IPS-NIHi11 (cell line): Measurements from ENCODE around the gene TMPRSS5.
"Not testable (repeated sequence)": the region's sequence is repeated elsewhere in the genome, so short reads cannot be mapped to it uniquely, and the experiment has no call there.

Experiments
- DNase-seq: peaks from one replicate; pipeline ENCODE4 v3.0.0; 2012; ENCODE audit warnings: mixed read lengths, low spot score

TMPRSS5 gene

DNA sequence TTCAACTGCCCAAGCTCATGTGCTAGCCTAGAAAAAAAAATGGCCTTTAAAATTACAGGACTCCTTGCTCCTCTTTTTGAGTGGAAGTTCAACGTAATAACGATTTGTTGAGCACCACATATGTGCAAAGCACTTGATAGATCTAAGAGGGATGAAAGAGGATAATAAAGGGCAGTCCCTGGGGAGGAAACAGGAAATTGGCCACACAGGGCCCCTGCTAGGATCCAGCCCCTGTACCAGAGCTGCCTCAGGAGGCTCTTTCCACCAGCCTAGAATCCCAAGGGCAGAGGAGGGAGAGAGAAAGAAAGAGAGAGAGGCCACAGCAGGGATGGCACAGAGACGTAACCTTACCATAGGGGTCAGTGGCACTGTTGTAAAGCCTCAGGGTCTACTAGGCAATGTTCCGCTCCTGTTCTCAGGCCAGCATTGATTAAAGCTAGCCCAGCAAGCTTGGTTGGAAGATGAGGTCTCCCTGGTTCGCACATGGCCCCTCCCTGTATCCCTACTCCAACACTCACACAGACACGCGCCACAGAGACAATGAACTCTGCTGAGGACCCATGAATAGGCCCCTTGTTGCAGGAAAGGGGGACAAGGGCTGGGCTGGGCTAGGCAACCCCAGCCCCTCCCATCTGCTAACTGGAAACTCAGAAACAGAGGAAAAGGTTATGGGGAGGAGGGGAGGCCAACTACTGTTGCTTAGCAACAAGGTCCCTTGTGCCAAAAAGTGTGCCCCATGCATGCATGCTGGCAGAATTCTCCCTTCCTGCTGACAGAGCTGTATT lies at the start of gene TMPRSS5:
TSS of gene TMPRSS5 (minus strand) at position 438 of the 785 bp plus-strand sequence. CDS start at position 354, 84 bp downstream.
- peak; percentile 51 for DNase-seq

- DNase-seq, result no peak
Observed at GRCh38 chr11:113752932-113753331, 46.8 kb upstream of the TMPRSS5 start.

DNA sequence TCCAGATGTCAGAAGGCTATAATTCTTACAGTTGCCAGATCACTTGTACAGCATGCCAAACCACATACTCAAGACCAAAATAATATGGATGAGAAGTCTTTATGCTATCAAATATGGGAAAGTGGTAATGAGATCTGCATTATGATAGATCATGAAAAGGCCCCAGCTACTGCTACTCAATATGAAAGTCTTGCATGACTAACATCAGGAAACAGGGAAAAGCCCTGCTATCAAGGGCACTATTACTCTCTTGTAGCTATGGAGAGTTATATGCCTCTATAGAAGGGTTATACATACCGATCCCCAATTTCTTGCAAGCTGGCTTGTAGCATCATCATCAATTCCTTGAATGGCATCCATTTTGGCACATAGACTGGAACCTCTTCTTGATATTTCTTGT lies 30.2 kb upstream of the TMPRSS5 start:
- DNase-seq, result no peak

DNA sequence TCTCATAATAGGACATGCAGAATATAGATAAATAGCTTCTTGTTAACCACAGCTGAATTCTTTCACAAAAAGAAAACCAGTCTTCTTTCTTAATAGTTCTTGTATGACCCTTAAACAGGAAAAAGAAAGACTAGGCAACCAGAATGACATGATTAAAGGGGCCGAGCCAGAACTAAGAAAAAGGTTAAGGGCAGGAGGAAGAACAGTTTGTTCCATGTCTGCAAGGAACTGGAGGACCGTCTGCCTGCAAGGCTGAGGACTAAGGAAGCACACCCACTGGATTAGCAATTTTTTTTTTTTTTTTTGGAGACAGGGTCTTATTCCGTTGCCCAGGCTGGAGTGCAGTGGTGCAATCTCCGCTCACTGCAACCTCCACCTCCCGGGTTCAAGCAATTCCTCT lies 26.0 kb upstream of the TMPRSS5 start:
- no peak for DNase-seq

DNA sequence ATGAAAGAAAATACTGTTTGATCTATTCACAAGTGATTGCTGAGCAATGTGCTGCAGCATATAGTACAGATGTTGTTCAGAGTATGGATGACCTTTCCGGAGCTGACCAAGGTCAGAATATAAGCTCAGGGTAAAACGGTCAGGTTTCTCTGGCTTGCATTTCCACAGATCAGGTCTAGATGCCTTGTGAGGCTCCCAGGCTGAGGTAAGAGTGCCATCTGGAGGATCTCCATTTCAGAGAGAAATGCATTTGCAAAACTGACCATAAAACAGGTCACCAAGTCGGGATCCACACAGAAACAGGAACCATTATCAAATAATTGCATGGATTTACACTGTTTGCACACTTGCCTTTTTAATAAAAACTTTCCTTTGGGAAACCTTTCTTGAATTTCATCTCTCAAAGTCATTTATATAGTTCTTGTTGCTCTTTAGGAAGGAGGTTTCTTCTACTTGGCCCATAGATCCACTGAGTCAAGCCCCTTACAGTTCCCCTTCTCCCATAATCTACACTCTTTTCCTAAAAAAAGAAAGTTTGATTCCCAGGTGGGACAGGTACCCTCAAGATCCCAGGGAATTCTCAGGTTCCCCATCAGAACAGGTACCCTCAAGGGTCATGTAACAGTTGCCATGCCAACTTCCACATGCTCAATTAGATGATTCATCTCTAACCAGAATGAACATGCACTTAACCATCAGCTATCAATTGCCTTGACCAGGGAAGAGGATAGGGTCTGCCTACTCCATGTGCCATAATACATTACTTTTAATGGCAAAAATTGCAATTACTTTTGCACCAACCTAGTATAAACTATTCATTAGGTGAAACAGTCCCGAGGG lies 25.0 kb upstream of the TMPRSS5 start:
- DNase-seq, result peak; percentile 38

GRCh38 chr11:113729456-113729855 lies 23.3 kb upstream of the TMPRSS5 start:
- no peak for DNase-seq

- DNase-seq, result no peak
Observed at GRCh38 chr11:113728814-113729213, 22.7 kb upstream of the TMPRSS5 start.

- no peak for DNase-seq
Observed at GRCh38 chr11:113725913-113726312, 19.8 kb upstream of the TMPRSS5 start.

DNA sequence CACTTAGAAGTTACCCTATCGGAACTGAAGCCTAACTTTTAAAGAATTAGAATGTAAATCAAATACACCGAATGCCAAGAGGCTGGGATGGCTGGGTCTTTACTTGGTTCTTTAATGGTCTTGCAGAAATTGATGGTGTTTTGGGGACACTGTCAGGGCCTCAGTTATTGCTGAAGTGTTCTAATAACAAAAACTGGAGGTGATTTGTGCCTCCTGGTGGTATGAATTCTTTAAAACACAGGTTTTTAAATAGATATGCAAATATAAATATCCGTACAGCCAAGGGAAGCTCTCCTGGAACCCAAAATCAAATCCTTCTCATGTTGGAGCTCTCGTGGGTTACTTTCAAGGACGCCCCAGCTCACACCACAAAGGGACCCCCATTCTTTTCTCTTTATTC lies 19.3 kb upstream of the TMPRSS5 start:
- DNase-seq, result no peak

- no peak for DNase-seq
Observed at GRCh38 chr11:113724778-113725177, 18.7 kb upstream of the TMPRSS5 start.

- DNase-seq, result no peak
Observed at GRCh38 chr11:113723787-113724186, 17.7 kb upstream of the TMPRSS5 start.

GRCh38 chr11:113722934-113723333 lies 16.8 kb upstream of the TMPRSS5 start:
- DNase-seq, result no peak

DNA sequence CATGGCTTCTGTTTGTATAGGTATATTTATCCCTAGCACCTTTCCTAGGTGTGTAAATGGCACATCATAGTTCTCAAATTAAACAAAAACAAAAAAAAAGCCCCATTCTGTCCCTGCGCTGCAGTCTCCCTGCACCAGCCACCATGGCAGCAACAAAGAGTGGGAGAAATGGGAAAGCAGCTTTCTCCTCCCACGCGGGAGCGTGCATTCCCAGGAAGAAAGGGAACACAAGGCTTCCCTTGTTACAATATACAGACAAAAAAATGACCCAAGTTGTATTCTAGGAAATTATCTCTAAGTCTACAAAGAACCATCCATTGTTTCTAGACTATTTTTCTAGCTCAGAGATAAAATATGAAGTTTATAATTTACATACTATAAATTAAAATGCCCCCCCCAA lies 16.1 kb upstream of the TMPRSS5 start:
- no peak for DNase-seq

DNA sequence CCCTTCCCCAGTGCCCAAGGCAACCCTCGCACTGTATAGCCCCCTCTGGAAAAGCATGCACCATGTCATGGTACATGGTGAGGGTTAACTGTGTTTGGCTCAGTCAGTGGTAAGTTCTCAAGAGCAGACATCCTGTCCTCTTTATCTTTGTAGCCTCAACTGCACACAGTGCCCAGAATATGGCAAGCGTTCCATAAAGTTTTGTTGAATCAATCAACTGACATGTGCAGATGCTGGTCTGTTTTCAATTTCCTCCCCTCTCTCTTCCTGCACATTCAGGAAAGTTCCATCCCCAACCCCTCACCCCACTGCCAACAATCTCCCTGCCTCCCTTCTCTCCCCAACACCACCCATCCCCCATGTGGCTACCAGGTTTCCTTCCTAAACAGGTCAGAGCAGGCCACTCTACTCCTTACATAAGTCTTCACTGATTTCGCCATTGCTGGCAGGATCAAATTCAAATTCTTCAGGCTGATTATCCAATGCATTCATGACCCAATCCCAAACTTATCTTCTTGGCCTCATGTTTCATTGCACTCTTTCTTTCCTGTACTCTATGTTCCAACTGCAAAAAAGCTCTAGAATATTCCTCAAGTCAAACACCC lies 15.5 kb upstream of the TMPRSS5 start:
- DNase-seq, result no peak

GRCh38 chr11:113720478-113720877 lies 14.4 kb upstream of the TMPRSS5 start:
- DNase-seq, result not testable (repeated sequence)

- DNase-seq, result no peak
Observed at GRCh38 chr11:113715882-113716625, 9.9 kb upstream of the TMPRSS5 start.

DNA sequence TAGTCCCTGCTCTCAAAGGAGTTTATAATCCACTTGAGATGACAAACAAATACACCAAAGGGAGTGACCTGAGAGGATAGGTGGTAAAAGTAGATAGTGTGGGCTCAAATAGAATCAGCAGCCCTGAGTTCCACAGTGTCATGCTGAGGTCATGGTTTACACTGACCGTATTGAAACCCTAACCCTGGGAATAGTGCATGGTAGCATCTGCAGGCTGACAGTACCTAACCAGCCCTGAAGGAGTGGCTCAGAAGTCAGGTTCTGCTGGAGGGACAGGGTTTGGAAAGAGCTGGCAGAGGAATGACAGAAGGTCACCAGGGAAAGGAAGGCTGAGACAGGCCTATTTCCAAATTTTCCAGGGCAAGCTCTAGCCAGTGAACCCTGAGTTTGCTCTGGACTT lies 9.2 kb upstream of the TMPRSS5 start:
- DNase-seq, result no peak

DNA sequence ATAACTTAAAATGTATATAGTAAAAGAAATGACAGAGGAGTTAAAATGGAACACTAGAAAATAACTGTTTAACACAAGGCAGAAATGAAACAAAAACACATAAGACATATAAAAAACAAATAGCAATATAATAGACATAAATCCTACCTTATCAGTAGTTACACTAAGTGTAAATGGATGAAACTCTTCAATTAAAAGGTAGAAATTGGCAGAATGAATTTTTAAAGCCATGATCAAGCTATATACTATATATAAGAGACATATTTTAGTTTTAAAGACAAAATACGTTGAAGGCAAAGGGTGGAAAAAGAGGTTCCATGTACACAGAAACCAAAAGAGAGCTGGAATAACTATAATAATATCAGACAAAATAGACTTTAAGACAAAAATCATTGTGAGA lies 4.9 kb upstream of the TMPRSS5 start:
- DNase-seq, result no peak

DNA sequence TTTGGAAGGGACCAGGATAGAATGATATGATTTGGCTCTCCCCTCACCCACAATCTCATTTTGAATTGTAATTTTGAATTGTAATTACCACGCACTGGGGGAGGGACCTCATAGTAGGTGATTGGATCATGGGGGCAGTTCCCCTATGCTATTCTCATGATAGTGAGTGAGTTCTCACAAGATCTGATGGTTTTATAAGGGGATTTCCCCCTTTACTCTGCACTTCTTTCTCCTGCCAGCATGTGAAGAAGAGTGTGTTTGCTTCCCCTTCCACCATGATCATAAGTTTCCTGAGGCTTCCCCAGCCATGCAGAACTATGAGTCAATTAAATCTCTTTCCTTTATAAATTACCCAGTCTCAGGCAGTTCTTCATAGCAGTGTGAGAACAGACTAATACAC lies 2.6 kb downstream of the TMPRSS5 start:
- DNase-seq, result not testable (repeated sequence)

DNA sequence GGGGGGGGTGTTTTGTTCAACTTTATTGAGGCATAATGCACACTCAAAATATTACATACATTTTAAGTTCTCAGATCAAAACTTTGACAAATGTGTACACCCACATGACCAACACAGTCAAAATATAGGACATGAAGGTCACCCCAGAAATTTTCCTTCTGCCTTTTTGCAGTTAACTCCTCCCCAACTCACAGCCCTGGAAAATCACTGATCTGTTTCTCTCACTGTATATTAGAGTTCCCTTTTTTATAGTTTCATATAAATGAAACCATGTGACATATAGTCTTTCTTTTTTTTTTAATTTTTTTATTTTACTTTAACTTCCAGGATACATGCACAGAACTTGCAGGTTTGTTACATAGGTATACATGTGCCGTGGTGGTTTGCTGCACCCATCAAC lies 4.6 kb downstream of the TMPRSS5 start:
- DNase-seq, result no peak

- DNase-seq, result no peak
Observed at GRCh38 chr11:113698515-113698914, 7.6 kb downstream of the TMPRSS5 start.

DNA sequence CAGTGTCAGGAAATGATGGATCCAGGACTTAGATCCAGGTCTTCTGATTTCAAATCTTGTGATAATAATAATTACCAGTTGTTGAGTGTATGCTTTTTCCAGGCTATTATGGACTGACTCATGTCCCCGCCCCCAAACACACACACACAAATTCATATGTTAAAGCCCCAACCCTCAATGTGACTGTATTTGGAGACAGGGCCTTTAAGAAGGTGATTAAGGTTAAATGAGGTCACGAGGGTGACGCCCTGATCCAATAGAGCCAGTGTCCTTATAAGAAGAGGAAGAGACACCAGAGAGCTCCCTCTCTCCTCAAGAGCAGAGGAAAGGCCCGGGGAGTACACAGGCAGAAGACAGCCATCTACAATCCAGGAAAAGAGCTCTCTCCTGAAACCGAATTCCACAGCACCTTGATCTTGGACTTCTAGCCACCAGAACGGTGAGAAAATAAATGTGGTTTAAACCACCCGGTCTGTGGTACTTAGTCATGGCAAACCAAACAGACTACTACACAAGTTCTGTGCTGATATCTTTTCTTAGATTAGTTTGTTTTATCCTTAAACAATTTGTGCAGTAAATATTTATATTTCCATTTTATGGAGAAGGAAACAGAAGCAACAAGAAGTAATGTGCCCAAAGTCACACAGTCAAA lies 8.2 kb downstream of the TMPRSS5 start:
- no peak for DNase-seq
